ENCODE results near the gene TRPM8. TPM values are rescaled to one million over a fixed set of nuclear protein-coding genes. Genes with fewer than 3 reads are reported as not detected.

Gene TRPM8
- total RNA-seq, 1 donor from 2014 or later: not detected

DNA sequence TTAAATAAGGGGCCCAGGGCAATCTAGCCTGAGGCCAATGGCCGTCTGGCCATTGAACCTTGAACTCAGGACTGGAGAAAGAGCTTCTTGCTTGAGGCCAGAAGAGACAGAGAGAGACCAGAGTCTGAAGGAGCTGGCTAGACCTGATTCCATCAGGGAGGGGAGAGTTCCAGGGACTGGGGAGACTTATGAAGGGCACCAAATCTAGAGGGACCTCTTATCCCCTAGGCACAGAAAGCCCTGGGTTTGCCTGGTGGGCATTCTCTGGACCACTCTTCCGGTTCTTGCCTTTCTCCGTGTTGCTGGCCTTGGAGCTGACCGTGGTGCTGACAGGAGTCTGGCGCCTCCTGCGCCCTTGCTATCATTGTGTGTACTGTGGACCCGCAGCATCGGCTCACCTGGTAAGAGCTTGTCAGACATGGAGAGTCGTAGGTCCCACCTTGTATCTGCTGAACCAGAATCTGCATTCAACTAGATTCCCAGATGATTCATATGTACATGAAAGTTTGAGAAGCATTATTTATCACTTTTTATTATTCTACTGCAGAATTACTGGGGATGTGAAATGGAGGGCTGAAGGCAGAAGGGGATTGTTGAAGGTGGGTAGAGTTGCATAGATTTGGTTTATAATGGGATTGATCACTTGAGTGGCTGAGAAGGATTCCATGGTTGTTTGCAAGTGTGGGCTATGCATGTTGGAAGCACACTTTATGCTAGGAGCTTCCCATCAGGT lies 4.3 kb upstream of the TRPM8 start:
- intact Hi-C loops (cut with DNase I): no loop called here
- Histone ChIP-seq H3K36me3 (no peaks in the 10 kb centered on the region), H3K4me1 (no peaks in the 10 kb centered on the region), H3K27ac (no peak overlapping the region), H3K27me3 (no peaks in the 10 kb centered on the region), H3K4me3 (no peak overlapping the region), H3K9me3 (no peaks in the 10 kb centered on the region)
- TF ChIP-seq POLR2AphosphoS5 (IDR thresholded peaks at IDR 0.05; ENCODE audit: insufficient read depth in 1 of 2, low read depth in 1 of 2): no peak
- TF ChIP-seq POLR2A (IDR thresholded peaks at IDR 0.05): no peak
- TF ChIP-seq, protein P1, sequence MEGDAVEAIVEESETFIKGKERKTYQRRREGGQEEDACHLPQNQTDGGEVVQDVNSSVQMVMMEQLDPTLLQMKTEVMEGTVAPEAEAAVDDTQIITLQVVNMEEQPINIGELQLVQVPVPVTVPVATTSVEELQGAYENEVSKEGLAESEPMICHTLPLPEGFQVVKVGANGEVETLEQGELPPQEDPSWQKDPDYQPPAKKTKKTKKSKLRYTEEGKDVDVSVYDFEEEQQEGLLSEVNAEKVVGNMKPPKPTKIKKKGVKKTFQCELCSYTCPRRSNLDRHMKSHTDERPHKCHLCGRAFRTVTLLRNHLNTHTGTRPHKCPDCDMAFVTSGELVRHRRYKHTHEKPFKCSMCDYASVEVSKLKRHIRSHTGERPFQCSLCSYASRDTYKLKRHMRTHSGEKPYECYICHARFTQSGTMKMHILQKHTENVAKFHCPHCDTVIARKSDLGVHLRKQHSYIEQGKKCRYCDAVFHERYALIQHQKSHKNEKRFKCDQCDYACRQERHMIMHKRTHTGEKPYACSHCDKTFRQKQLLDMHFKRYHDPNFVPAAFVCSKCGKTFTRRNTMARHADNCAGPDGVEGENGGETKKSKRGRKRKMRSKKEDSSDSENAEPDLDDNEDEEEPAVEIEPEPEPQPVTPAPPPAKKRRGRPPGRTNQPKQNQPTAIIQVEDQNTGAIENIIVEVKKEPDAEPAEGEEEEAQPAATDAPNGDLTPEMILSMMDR (IDR thresholded peaks at IDR 0.05): no peak
- no peak for DNase-seq (ENCODE audit: extremely low spot score in 2 of 2)

DNA sequence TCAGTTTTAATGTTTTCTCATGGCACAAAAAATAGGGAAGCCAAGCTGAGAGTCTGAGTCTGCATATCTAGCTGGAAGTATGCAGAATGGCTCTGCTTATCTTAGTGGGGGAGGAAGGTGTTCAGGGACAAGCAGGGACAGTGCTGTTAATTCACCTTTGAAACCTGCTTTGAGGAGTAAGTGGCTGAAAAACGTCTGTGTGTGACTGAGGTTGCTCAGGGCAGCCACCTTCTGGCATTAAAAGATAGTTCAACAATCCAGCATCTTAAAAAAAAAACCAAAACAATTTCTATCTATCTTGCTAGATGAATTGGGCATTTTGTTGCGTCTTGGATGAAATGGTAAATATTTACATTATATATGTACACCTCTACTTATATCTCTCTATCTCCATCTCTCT lies 2.0 kb upstream of the TRPM8 start:
- intact Hi-C loops (cut with DNase I): no loop called here
- DNase-seq (ENCODE audit: extremely low spot score in 2 of 2): no peak
- H3K27ac ChIP-seq: no peak overlapping the region
- H3K36me3 ChIP-seq: no peaks in the 10 kb centered on the region
- H3K9me3 ChIP-seq: no peaks in the 10 kb centered on the region
- no peak overlapping the region for H3K4me3 ChIP-seq
- H3K4me1 ChIP-seq: no peaks in the 10 kb centered on the region
- H3K27me3 ChIP-seq: no peaks in the 10 kb centered on the region
- TF ChIP-seq POLR2A (IDR thresholded peaks at IDR 0.05): no peak
- no peak for TF ChIP-seq POLR2AphosphoS5 (IDR thresholded peaks at IDR 0.05; ENCODE audit: insufficient read depth in 1 of 2, low read depth in 1 of 2)
- TF ChIP-seq, protein P1 (IDR thresholded peaks at IDR 0.05): no peak

- intact Hi-C loops (cut with DNase I): no loop called here
- Histone ChIP-seq H3K4me1 (no peaks in the 10 kb centered on the region), H3K27ac (no peak overlapping the region)
Observed at GRCh38 chr2:233919319-233919718, 2.1 kb downstream of the TRPM8 start.

GRCh38 chr2:233919938-233920337 lies 2.8 kb downstream of the TRPM8 start:
- no peaks in the 10 kb centered on the region for H3K4me1 ChIP-seq
- intact Hi-C loops (cut with DNase I): no loop called here
- TF ChIP-seq POLR2AphosphoS5 (IDR thresholded peaks at IDR 0.05; ENCODE audit: insufficient read depth in 1 of 2, low read depth in 1 of 2) (no peak), POLR2A (IDR thresholded peaks at IDR 0.05) (no peak)
- TF ChIP-seq, protein P1 (IDR thresholded peaks at IDR 0.05): no peak
- H3K36me3 ChIP-seq: no peaks in the 10 kb centered on the region
- H3K27me3 ChIP-seq: no peaks in the 10 kb centered on the region
- H3K9me3 ChIP-seq: no peaks in the 10 kb centered on the region
- no peak for DNase-seq (ENCODE audit: extremely low spot score in 2 of 2)
- no peak overlapping the region for H3K27ac ChIP-seq
- H3K4me3 ChIP-seq: no peak overlapping the region

More at GRCh38 chr2:233919319-233919718, 2.1 kb downstream of the TRPM8 start:
- TF ChIP-seq, protein P1 (IDR thresholded peaks at IDR 0.05): no peak
- no peak for TF ChIP-seq POLR2AphosphoS5 (IDR thresholded peaks at IDR 0.05; ENCODE audit: insufficient read depth in 1 of 2, low read depth in 1 of 2)
- no peak for TF ChIP-seq POLR2A (IDR thresholded peaks at IDR 0.05)
- H3K9me3 ChIP-seq: no peaks in the 10 kb centered on the region
- H3K27me3 ChIP-seq: no peaks in the 10 kb centered on the region
- no peak overlapping the region for H3K4me3 ChIP-seq
- DNase-seq (ENCODE audit: extremely low spot score in 2 of 2): no peak
- no peaks in the 10 kb centered on the region for H3K36me3 ChIP-seq

GRCh38 chr2:233922471-233922870 lies 5.3 kb downstream of the TRPM8 start:
- H3K27ac ChIP-seq: no peak overlapping the region
- H3K27me3 ChIP-seq: no peaks in the 10 kb centered on the region
- no peak for DNase-seq (ENCODE audit: extremely low spot score in 2 of 2)
- intact Hi-C loops (cut with DNase I): no loop called here
- H3K9me3 ChIP-seq: no peaks in the 10 kb centered on the region
- no peaks in the 10 kb centered on the region for H3K36me3 ChIP-seq
- TF ChIP-seq POLR2A (IDR thresholded peaks at IDR 0.05): no peak
- no peak for TF ChIP-seq POLR2AphosphoS5 (IDR thresholded peaks at IDR 0.05; ENCODE audit: insufficient read depth in 1 of 2, low read depth in 1 of 2)
- TF ChIP-seq, protein P1 (IDR thresholded peaks at IDR 0.05): no peak
- H3K4me3 ChIP-seq: no peak overlapping the region
- peaks cover 6% of the 10 kb centered on the region for H3K4me1 ChIP-seq
